GM18858 (cell line): ENCODE measurements around the gene MAML3.

Source experiments
- ATAC-seq: cut with Tn5 transposase; IDR thresholded peaks from one replicate; pipeline ENCODE4 v1.9.1; 2021; ENCODE audit not compliant: unreplicated experiment

The MAML3 gene

GRCh38 chr4:139794158-139794954 lies 359.6 kb downstream of the MAML3 start:
- no peak for ATAC-seq

DNA sequence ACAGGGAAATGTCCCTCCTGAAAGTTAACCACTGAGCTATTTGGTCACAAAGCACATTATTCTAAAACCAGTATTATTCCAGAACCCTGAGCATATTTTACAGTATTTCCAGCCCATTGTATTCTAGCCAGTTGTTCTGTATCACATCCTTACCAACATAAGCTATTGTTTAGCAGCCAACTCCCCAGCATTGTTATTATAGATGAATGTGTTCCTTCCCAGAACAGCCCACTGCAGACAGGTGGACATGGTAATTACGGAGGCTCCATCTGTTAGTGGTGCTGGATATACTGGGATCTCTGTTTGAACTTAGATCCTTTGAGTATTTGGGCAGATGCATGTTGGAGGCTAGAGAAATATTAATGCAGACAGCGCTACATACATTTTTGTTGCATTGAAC lies 362.3 kb downstream of the MAML3 start:
- ATAC-seq = no peak

GRCh38 chr4:139790291-139790690 lies 363.7 kb downstream of the MAML3 start:
- no peak for ATAC-seq

GRCh38 chr4:139789096-139789654 lies 364.8 kb downstream of the MAML3 start:
- no peak for ATAC-seq

- no peak for ATAC-seq
Observed at GRCh38 chr4:139786494-139787354, 367.3 kb downstream of the MAML3 start.

GRCh38 chr4:139785356-139785755 lies 368.6 kb downstream of the MAML3 start:
- ATAC-seq = no peak

DNA sequence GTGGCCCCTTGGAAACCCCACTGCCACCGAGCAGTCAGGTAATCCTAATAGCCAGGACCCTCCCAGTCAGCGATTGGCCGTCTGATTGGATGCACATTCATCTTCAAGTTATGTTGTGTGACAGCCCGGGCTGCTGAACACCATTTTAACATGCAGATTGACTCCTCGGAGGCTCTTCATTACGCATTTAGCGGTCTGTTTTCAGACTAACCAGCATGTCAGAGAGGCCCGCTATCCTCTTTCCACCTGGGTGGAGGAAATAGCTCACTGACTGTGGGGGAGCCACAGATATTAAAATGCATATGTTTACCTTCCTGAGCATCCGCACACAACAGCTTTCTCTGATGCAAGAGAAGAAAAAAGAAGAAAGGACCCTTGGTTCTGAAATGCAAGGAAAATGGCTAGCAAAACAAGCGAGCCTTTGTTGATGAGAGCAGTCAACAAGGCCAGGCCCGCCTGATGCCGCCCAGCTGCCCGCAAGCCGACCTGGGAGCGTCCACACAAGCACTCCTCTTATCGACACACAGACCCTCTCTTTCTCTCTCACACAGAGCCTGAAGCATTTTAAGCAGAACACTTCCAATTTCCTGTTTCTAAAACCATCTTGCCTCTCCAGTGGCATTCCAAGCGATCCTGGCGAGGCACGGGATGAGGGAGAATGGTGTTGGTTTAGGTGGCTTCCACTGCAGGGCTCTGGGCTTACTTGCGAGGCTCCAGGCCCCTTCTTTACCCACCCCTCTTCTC lies 370.1 kb downstream of the MAML3 start:
- no peak for ATAC-seq

DNA sequence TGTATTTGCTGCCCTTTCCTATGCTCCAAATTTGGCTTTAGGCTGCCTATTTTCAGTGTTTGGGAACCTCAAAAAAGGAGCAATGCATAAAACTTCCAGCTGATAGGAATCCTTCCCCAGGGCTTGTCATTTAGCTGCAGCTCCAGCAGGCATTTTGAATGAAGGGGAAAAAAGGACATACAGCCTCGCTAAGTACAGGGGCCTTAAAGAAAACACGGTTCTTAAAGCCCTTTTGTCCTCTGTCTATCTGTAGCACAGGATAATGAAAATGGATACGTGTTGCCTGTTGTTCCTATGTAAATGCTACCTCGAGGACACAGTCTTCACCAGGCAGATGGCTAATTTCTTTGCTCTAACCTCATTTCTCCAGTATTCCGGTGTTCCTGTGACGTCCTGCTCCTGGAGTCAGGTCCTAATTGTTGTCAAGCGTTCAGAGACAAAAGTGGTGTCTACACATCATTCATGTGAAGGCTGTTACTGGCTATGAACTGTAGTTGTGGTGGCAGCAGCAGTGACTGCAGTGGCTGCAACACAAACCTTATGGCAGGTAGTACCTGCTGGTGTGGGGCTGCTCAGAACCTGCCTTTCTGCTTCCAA lies 371.0 kb downstream of the MAML3 start:
- ATAC-seq = no peak

GRCh38 chr4:139781066-139781465 lies 372.9 kb downstream of the MAML3 start:
- no peak for ATAC-seq

GRCh38 chr4:139779691-139780090 lies 374.3 kb downstream of the MAML3 start:
- no peak for ATAC-seq

- no peak for ATAC-seq
Observed at GRCh38 chr4:139777757-139778156, 376.2 kb downstream of the MAML3 start.

GRCh38 chr4:139776235-139776634 lies 377.7 kb downstream of the MAML3 start:
- no peak for ATAC-seq

DNA sequence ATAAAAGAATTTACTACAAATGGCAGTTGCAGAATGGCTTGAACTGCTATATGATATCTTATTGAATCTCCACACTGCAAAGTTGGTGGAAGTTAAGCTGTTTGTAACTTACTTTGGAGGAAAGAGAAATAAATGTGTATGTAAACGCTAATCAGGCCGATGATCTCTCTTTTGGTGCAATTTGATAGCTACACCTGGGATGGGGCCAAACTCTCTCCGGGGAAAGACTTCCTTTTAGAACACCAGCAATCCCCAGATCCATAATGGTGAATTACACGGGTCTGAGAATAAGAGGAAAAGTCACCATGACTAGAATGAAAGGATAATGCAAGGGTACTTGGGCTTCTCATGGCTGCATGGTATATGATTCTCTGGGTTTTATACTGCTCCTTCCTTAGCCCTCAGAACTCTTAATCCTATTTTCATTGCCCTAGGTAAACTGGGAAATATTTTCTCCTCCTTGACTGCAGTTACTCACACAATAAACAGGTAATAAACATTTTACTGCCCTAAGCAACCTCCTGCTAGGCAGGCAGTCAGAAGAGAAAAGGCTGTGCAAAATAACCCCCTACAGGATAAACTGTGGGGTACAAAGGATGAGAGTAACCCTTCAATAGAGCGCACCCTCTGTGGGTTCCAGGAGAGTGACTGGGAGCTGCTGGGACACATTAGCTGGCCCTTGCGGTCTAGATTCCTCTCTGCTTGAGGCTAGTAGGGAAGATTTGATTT lies 379.1 kb downstream of the MAML3 start:
- ATAC-seq = no peak

GRCh38 chr4:139773560-139774318 lies 380.2 kb downstream of the MAML3 start:
- no peak for ATAC-seq

DNA sequence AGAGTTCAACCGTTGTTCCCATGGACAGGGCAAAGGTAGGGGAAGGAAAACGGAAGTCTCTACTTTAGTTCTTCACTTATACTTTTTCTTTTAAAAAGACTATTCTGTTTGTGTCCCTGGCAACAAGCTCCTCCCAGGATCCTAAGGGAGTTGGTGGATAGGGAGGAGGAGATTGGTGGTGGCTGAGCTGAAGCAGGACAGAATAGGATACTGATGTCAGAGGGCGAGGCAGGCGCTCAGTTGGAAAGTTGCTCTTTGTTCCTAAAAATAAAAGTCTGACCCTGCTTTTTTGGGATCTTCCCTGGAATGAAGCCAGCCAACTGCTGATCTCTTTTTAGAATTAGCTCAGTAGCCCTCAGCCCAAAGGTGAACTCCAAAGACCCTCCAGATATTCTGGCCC lies 383.6 kb downstream of the MAML3 start:
- no peak for ATAC-seq

GRCh38 chr4:139769364-139769763 lies 384.6 kb downstream of the MAML3 start:
- no peak for ATAC-seq

DNA sequence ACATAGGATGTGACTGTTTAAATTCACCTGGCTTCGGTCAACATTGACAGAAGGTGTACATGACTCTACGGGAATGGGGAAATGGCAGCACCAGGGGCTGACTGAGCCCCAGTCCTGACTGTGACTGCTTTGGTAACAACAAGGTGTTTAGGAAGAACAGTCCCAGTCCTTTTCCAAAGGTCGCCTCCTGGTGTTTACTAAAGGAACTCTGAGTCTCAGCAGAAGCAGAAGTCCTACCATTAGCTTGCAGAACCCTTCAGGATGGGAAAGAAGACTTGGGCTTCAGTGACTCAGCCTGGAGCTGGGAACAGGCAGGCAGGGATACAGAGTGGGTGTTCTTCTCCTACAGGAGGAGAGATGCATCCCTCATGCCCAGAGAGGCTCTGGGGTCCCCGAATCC lies 385.1 kb downstream of the MAML3 start:
- ATAC-seq = no peak

GRCh38 chr4:139768366-139768765 lies 385.6 kb downstream of the MAML3 start:
- no peak for ATAC-seq

DNA sequence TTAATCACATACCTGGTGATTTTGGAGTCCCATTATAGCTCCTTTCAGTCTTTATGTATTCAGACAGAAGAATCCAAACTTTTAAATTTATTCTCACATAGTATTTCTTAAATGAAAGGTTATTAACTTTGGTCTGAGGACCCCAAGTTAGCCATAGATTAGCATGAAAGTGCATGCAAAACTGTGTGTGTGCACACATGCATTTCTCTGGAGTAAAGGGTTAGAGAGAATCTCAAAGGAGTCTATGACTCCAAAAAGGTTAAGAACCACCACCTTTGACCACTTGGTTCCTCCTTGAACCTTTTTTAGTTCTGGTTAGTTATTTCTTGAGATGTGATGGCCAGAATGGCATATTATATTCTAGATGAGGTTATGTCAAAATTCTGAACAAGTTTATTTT lies 386.4 kb downstream of the MAML3 start:
- no peak for ATAC-seq
